ENCODE results near the gene BMPER. TPM values are rescaled to one million over a fixed set of nuclear protein-coding genes. Genes with fewer than 3 reads are reported as not detected.

The BMPER gene
- total and polyA plus RNA-seq, 2 experiments from 2014 or later: 40.5 to 97.3 TPM

GRCh38 chr7:33968591-33968990 is 63.3 kb downstream of the BMPER start:
- H3K9me3 ChIP-seq (ENCODE audit: low read depth): no peaks in the 10 kb centered on the region
- H3K4me1 ChIP-seq (ENCODE audit: insufficient read depth): peaks cover 21% of the 10 kb centered on the region; the same call in 1 of the 2 replicates
- H3K27me3 ChIP-seq (replicated peaks; ENCODE audit: insufficient read depth): no peaks in the 10 kb centered on the region
- no peaks in the 10 kb centered on the region for H4K20me1 ChIP-seq (ENCODE audit: insufficient read depth)
- in situ Hi-C loops (cut with MboI): no loop called here
- H3K4me2 ChIP-seq (ENCODE audit: unreplicated experiment): no peak overlapping the region
- H3F3A ChIP-seq (ENCODE audit: insufficient read depth): peaks cover 9% of the 10 kb centered on the region
- H2AFZ ChIP-seq: no peak overlapping the region
- H3K79me2 ChIP-seq (ENCODE audit: insufficient read depth): no peaks in the 10 kb centered on the region
- WGBS, 2 experiments (ENCODE audit: low coverage in 1 of 2, low lambda C conversion rate in 2 of 2, missing lambda C conversion rate in 2 of 2): 100% methylated on average over 1 of the region's 1 CpG
- no peaks in the 10 kb centered on the region for H3K9me2 ChIP-seq (ENCODE audit: insufficient read depth)
- TF ChIP-seq EZH2 (IDR thresholded peaks at IDR 0.05; ENCODE audit: insufficient read depth, poor library complexity, severe bottlenecking): no peak
- no peak for DNase-seq
- H3K36me3 ChIP-seq (ENCODE audit: low read depth): peaks cover 50% of the 10 kb centered on the region
- no peak overlapping the region for H3K4me3 ChIP-seq
- no peak overlapping the region for H3K27ac ChIP-seq
- no peak overlapping the region for H3K9ac ChIP-seq

DNA sequence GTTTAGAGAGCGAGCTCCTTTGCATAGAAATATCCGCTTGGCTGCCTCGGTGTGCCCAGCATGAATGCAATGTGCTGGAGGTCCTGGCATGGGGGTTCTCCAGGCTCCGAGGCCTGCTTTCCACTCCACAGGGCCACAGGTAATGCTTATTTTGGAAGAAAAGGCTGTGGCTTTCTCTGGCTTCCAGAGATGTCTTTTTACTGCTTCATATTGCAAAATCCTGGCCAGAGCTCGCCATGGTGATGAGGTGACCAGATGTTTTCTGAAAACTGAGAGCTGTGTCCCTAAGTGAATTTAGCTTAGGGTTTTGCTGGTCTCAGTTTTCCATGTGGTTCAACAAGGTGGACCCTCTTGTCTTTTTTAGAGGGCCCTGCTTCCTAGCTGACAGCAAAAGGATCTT is 65.2 kb downstream of the BMPER start:
- in situ Hi-C loops (cut with MboI): no loop called here
- H3K27ac ChIP-seq: no peak overlapping the region
- no peak overlapping the region for H3K4me2 ChIP-seq (ENCODE audit: unreplicated experiment)
- H3K4me1 ChIP-seq (ENCODE audit: insufficient read depth): peaks cover 9% of the 10 kb centered on the region; the same call in 1 of the 2 replicates
- H3K9me3 ChIP-seq (ENCODE audit: low read depth): no peaks in the 10 kb centered on the region
- H3K36me3 ChIP-seq (ENCODE audit: low read depth): peaks cover 56% of the 10 kb centered on the region
- no peak for DNase-seq
- H3K9me2 ChIP-seq (ENCODE audit: insufficient read depth): no peaks in the 10 kb centered on the region
- TF ChIP-seq EZH2phosphoT487 (IDR thresholded peaks at IDR 0.05; ENCODE audit: insufficient read depth, low read depth) (no peak), EZH2 (IDR thresholded peaks at IDR 0.05; ENCODE audit: insufficient read depth, poor library complexity, severe bottlenecking) (no peak)
- peaks cover 9% of the 10 kb centered on the region for H3F3A ChIP-seq (ENCODE audit: insufficient read depth)
- H2AFZ ChIP-seq: no peak overlapping the region
- WGBS, 2 experiments (ENCODE audit: low coverage in 1 of 2, low lambda C conversion rate in 2 of 2, missing lambda C conversion rate in 2 of 2): 87 to 88% methylated on average over 5 of the region's 5 CpGs
- H3K27me3 ChIP-seq (replicated peaks; ENCODE audit: insufficient read depth): no peaks in the 10 kb centered on the region
- no peak overlapping the region for H3K4me3 ChIP-seq
- H3K79me2 ChIP-seq (ENCODE audit: insufficient read depth): no peaks in the 10 kb centered on the region
- H3K9ac ChIP-seq: no peak overlapping the region
- no peaks in the 10 kb centered on the region for H4K20me1 ChIP-seq (ENCODE audit: insufficient read depth)

DNA sequence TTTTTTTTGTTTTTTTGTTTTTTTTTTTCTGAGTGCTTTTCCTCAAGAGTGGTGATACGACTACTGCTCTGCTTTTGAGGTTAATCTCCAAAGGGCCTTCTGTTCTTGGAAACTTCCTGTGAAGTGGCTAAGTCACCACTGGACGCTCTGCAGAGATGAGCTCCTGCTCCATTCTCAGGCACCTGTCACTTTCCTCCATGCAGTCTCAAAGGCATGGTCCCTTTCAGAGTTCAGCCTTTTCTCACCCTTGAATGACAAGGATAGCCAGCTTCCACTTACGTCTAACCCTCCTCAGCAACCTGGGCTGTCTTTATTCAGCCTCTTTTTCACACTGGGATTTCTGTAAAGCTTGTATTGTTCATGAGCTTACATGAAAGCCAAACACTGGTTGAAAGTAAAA is 65.8 kb downstream of the BMPER start:
- Histone ChIP-seq H2AFZ (no peak overlapping the region), H3F3A (ENCODE audit: insufficient read depth) (peaks cover 9% of the 10 kb centered on the region), H4K20me1 (ENCODE audit: insufficient read depth) (no peaks in the 10 kb centered on the region), H3K27ac (no peak overlapping the region), H3K9ac (no peak overlapping the region), H3K9me3 (ENCODE audit: low read depth) (no peaks in the 10 kb centered on the region), H3K27me3 (replicated peaks; ENCODE audit: insufficient read depth) (no peaks in the 10 kb centered on the region), H3K36me3 (ENCODE audit: low read depth) (peaks cover 54% of the 10 kb centered on the region), H3K4me2 (ENCODE audit: unreplicated experiment) (no peak overlapping the region), H3K9me2 (ENCODE audit: insufficient read depth) (no peaks in the 10 kb centered on the region), H3K79me2 (ENCODE audit: insufficient read depth) (no peaks in the 10 kb centered on the region), H3K4me3 (no peak overlapping the region), H3K4me1 (ENCODE audit: insufficient read depth) (peaks cover 6% of the 10 kb centered on the region; the same call in 1 of the 2 replicates)
- WGBS, 2 experiments (ENCODE audit: low coverage in 1 of 2, low lambda C conversion rate in 2 of 2, missing lambda C conversion rate in 2 of 2): 93 to 99% methylated on average over 3 of the region's 3 CpGs
- TF ChIP-seq EZH2 (IDR thresholded peaks at IDR 0.05; ENCODE audit: insufficient read depth, poor library complexity, severe bottlenecking) (no peak), EZH2phosphoT487 (IDR thresholded peaks at IDR 0.05; ENCODE audit: insufficient read depth, low read depth) (no peak)
- in situ Hi-C loops (cut with MboI): no loop called here
- DNase-seq: no peak

DNA sequence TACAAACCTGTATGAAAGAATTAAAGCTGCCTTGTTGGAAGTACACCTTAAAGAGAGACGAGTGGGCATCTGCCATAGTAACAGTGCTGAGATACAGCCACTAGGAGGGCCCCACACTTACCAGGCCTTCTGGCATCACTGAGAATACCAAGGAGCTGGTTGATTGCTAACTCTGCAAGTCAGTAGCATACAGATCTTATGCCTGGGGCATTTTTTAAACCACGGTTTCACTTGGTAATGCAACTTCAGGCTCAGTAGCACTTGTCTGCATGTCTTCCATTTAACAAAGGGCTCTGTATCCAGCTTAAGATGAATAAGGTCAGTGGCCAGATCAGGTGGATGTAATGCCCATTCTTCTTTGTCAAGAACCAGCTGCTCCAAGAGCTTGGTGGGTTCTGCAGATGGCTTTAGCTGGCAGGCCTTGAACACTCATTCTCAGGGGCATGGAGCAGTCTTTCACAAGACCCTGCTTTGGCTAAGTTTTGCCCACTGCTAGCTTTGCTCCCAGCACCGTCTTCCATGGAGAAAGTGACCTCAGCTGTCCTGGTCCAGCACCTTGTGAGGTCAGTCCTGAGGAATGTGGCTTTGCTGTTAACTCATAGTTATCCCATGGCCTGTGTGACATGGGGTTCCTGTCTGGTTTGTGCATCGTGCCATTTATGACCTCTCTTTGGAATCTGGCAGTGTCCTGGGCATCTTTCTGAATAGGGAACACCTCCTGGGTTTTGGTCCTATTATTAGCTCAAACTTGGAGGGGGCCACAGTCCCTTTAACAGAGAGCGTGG is 68.1 kb downstream of the BMPER start:
- Histone ChIP-seq H3K4me2 (ENCODE audit: unreplicated experiment) (no peak overlapping the region), H3K36me3 (ENCODE audit: low read depth) (peaks cover 57% of the 10 kb centered on the region), H2AFZ (no peak overlapping the region), H3K4me1 (ENCODE audit: insufficient read depth) (peaks cover 6% of the 10 kb centered on the region; the same call in 1 of the 2 replicates), H3K27me3 (replicated peaks; ENCODE audit: insufficient read depth) (no peaks in the 10 kb centered on the region), H3K4me3 (no peak overlapping the region), H4K20me1 (ENCODE audit: insufficient read depth) (no peaks in the 10 kb centered on the region), H3K79me2 (ENCODE audit: insufficient read depth) (no peaks in the 10 kb centered on the region), H3K9me3 (ENCODE audit: low read depth) (no peaks in the 10 kb centered on the region), H3K27ac (no peak overlapping the region), H3K9me2 (ENCODE audit: insufficient read depth) (no peaks in the 10 kb centered on the region), H3F3A (ENCODE audit: insufficient read depth) (no peaks in the 10 kb centered on the region; the same call in none of the 2 replicates), H3K9ac (no peak overlapping the region)
- no peak for TF ChIP-seq EZH2 (IDR thresholded peaks at IDR 0.05; ENCODE audit: insufficient read depth, poor library complexity, severe bottlenecking)
- TF ChIP-seq EZH2phosphoT487 (IDR thresholded peaks at IDR 0.05; ENCODE audit: insufficient read depth, low read depth): no peak
- DNase-seq: no peak
- WGBS, 2 experiments (ENCODE audit: low coverage in 1 of 2, low lambda C conversion rate in 2 of 2, missing lambda C conversion rate in 2 of 2): 65 to 71% methylated on average over 5 of the region's 5 CpGs
- in situ Hi-C loops (cut with MboI): no loop called here
